ENCODE results near the gene L3MBTL4.
"Not testable (repeated sequence)": the region's sequence is repeated elsewhere in the genome, so short reads cannot be mapped to it uniquely, and the experiment has no call there.

Gene L3MBTL4

GRCh38 chr18:6248017-6248416 is 166.7 kb downstream of the L3MBTL4 start:
- DNase-seq: no peak

- no peak for DNase-seq
Observed at GRCh38 chr18:6242004-6242403, 172.7 kb downstream of the L3MBTL4 start.

- no peak for DNase-seq
Observed at GRCh38 chr18:6239716-6240115, 175.0 kb downstream of the L3MBTL4 start.

GRCh38 chr18:6236258-6236657 is 178.5 kb downstream of the L3MBTL4 start:
- no peak for DNase-seq

- DNase-seq: no peak
Observed at GRCh38 chr18:6222271-6222670, 192.4 kb downstream of the L3MBTL4 start.

- no peak for DNase-seq
Observed at GRCh38 chr18:6221602-6222014, 193.1 kb downstream of the L3MBTL4 start.

- no peak for DNase-seq
Observed at GRCh38 chr18:6220129-6220528, 194.6 kb downstream of the L3MBTL4 start.

GRCh38 chr18:6219116-6219717 is 195.5 kb downstream of the L3MBTL4 start:
- DNase-seq: peak; percentile 11 to 48

- no peak for DNase-seq
Observed at GRCh38 chr18:6215888-6216287, 198.8 kb downstream of the L3MBTL4 start.

GRCh38 chr18:6211174-6211504 is 203.6 kb downstream of the L3MBTL4 start:
- DNase-seq: no peak

- DNase-seq: no peak
Observed at GRCh38 chr18:6210349-6211173, 204.2 kb downstream of the L3MBTL4 start.

GRCh38 chr18:6207941-6208340 is 206.8 kb downstream of the L3MBTL4 start:
- no peak for DNase-seq

- no peak for DNase-seq
Observed at GRCh38 chr18:6207116-6207515, 207.6 kb downstream of the L3MBTL4 start.

- DNase-seq: no peak
Observed at GRCh38 chr18:6205706-6206105, 209.0 kb downstream of the L3MBTL4 start.

- no peak for DNase-seq
Observed at GRCh38 chr18:6204476-6204875, 210.2 kb downstream of the L3MBTL4 start.

- DNase-seq: no peak
Observed at GRCh38 chr18:6203791-6204190, 210.9 kb downstream of the L3MBTL4 start.

GRCh38 chr18:6202861-6203260 is 211.8 kb downstream of the L3MBTL4 start:
- no peak for DNase-seq

GRCh38 chr18:6200204-6200774 is 214.4 kb downstream of the L3MBTL4 start:
- no peak for DNase-seq

- no peak for DNase-seq
Observed at GRCh38 chr18:6199777-6200176, 214.9 kb downstream of the L3MBTL4 start.

- no peak for DNase-seq
Observed at GRCh38 chr18:6198585-6198984, 216.1 kb downstream of the L3MBTL4 start.

GRCh38 chr18:6194640-6195039 is 220.1 kb downstream of the L3MBTL4 start:
- no peak for DNase-seq

GRCh38 chr18:6185782-6186181 is 228.9 kb downstream of the L3MBTL4 start:
- not testable (repeated sequence) for DNase-seq

- DNase-seq: no peak
Observed at GRCh38 chr18:6174983-6175745, 239.5 kb downstream of the L3MBTL4 start.

- DNase-seq: no peak
Observed at GRCh38 chr18:6170604-6171003, 244.1 kb downstream of the L3MBTL4 start.

All from NCI-H446 (cell line).